Panc1 (cell line): Measurements from ENCODE around the gene IFNL4. TPM values are rescaled to one million over a fixed set of nuclear protein-coding genes. Genes with fewer than 3 reads are reported as not detected.

Experiments used
- ATAC-seq: fragments of 200-7000 bp; cut with Tn5 transposase; 2 replicates; pipeline ENCODE4 v1.9.1; 2020; ENCODE audit warnings: mild to moderate bottlenecking, moderate library complexity
- BruUV-seq: library from RNA; stranded (reverse); fragments of 400-500 nt; replicated peaks from 2 replicates; lab custom pipeline; 2021; lab: Mats Ljungman, UMichigan
- CTCF ChIA-PET: fragments of 300-600 bp; sonication (Branson Sonifier 250); formaldehyde crosslinking; loops from one replicate; lab custom pipeline; 2022; ENCODE audit warnings: antibody characterized with exemption; lab: Charles Lee
- POLR2A ChIA-PET: fragments of 300-600 bp; sonication (Branson Sonifier 250); formaldehyde crosslinking; loops from one replicate; lab custom pipeline; 2022; ENCODE audit warnings: antibody characterized with exemption; lab: Charles Lee
- DNase-seq: peaks from one replicate; pipeline ENCODE4 v3.0.0-alpha.2; 2010; ENCODE audit warnings: low read depth, low spot score
- H3K27ac ChIP-seq: 2 replicates; pipeline ENCODE4 v1.5.1; 2011; ENCODE audit warnings: mild to moderate bottlenecking, low read length, inconsistent platforms
- H3K27me3 ChIP-seq: fragments of 200-500 bp; sonication (Bioruptor generic); 2 replicates; pipeline ENCODE4 v1.6.0; 2014; ENCODE audit warnings: low read length, inconsistent platforms; ENCODE audit not compliant: control insufficient read depth, insufficient read depth
- H3K36me3 ChIP-seq: fragments of 200-500 bp; sonication (Bioruptor generic); 2 replicates; pipeline ENCODE4 v1.5.1; 2014; ENCODE audit warnings: inconsistent platforms, mild to moderate bottlenecking, low read length, moderate library complexity; ENCODE audit not compliant: control insufficient read depth, insufficient read depth
- H3K4me1 ChIP-seq: 2 replicates; pipeline ENCODE4 v1.5.1; 2011; ENCODE audit warnings: inconsistent platforms, mild to moderate bottlenecking, low read length, moderate library complexity; ENCODE audit not compliant: control insufficient read depth, insufficient read depth
- H3K4me3 ChIP-seq, 2 experiments: 2 replicates each; pipeline ENCODE4 v1.5.1; 2011 to 2012; ENCODE audit warnings: low read depth in 2 of 2, low read length in 2 of 2, mild to moderate bottlenecking in 2 of 2, inconsistent platforms in 1 of 2, moderate library complexity in 1 of 2
- H3K9me3 ChIP-seq: fragments of 200-500 bp; sonication (Bioruptor generic); 2 replicates; pipeline ENCODE4 v1.5.1; 2014; ENCODE audit warnings: low read depth, mild to moderate bottlenecking, inconsistent platforms, low read length, moderate library complexity; ENCODE audit not compliant: control insufficient read depth, insufficient read depth
- POLR2AphosphoS5 ChIP-seq: IDR thresholded peaks from 2 replicates; pipeline ENCODE4 v1.6.1; 2012; ENCODE audit warnings: mild to moderate bottlenecking, low read depth, low read length, moderate library complexity
- SIN3A ChIP-seq: IDR thresholded peaks from 2 replicates; pipeline ENCODE4 v1.6.1; 2012; ENCODE audit warnings: low read depth, mild to moderate bottlenecking, low read length, moderate library complexity, borderline replicate concordance; ENCODE audit not compliant: insufficient read depth
- TCF7L2 ChIP-seq: IDR thresholded peaks from 2 replicates; pipeline ENCODE4 v1.6.1; 2011; ENCODE audit warnings: mild to moderate bottlenecking, low read depth, low read length, inconsistent platforms
- in situ Hi-C: cut with HindIII; loops from 2 replicates; pipeline ENCODE4 v1.10.0; 2016; ENCODE audit warnings: low sequenced_read_pairs, low pct_unique_long_range_greater_than_20kb
- intact Hi-C: fragments of 100-400 bp; cut with micrococcal nuclease; formaldehyde crosslinking; loops from one replicate; pipeline ENCODE4 v1.10.0; 2022; ENCODE audit not compliant: unreplicated experiment
- total RNA-seq: library from RNA; stranded (reverse); gene quantifications from one replicate; pipeline ENCODE4 v1.2.1, GENCODE V29; 2021; ENCODE audit not compliant: unreplicated experiment
- TF ChIP-seq, protein P1 (sequence below): fragments of 450-650 bp; IDR thresholded peaks from 2 replicates; pipeline ENCODE4 v1.5.1; 2017; ENCODE audit warnings: mild to moderate bottlenecking
- TF ChIP-seq, protein P2 (sequence below), 2 experiments: IDR thresholded peaks; 2 replicates each; pipeline ENCODE4 v1.6.1; 2011 to 2012; ENCODE audit warnings: low read depth in 2 of 2, control low read depth in 1 of 2, low read length in 1 of 2, mild to moderate bottlenecking in 1 of 2, moderate library complexity in 1 of 2; ENCODE audit not compliant: insufficient read depth in 1 of 2

Gene IFNL4
- total RNA-seq, 1 experiment from 2014 or later: not detected

DNA sequence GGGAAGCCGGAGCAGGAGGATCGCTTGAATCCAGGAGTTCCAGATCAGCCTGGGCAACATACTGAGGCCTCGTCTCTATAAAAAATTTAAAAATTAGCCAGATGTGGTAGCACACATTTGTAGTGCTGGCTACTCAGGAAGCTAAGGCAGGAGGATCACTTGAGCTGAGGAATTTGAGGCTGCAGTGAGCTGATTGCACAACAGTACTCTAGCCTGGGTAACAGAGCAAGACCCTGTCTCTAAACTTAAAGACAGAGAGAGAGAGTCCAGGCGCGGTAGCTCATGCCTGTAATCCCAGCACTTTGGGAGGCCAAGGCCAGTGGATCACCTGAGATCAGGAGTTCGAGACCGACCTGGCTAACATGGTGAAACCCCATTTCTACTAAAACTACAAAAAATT, 8.2 kb downstream of the IFNL4 start:
- Histone ChIP-seq H3K4me3 (no peak overlapping the region), H3K27ac (no peak overlapping the region), H3K27me3 (peaks cover 3% of the 10 kb centered on the region; the same call in 1 of the 2 replicates), H3K36me3 (no peaks in the 10 kb centered on the region), H3K9me3 (no peaks in the 10 kb centered on the region), H3K4me1 (no peaks in the 10 kb centered on the region)
- intact Hi-C loops (no loop called here), in situ Hi-C loops (no loop called here)
- no peak for TF ChIP-seq POLR2AphosphoS5
- no peak for TF ChIP-seq SIN3A
- no peak for TF ChIP-seq TCF7L2
- TF ChIP-seq, protein P1, sequence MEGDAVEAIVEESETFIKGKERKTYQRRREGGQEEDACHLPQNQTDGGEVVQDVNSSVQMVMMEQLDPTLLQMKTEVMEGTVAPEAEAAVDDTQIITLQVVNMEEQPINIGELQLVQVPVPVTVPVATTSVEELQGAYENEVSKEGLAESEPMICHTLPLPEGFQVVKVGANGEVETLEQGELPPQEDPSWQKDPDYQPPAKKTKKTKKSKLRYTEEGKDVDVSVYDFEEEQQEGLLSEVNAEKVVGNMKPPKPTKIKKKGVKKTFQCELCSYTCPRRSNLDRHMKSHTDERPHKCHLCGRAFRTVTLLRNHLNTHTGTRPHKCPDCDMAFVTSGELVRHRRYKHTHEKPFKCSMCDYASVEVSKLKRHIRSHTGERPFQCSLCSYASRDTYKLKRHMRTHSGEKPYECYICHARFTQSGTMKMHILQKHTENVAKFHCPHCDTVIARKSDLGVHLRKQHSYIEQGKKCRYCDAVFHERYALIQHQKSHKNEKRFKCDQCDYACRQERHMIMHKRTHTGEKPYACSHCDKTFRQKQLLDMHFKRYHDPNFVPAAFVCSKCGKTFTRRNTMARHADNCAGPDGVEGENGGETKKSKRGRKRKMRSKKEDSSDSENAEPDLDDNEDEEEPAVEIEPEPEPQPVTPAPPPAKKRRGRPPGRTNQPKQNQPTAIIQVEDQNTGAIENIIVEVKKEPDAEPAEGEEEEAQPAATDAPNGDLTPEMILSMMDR: no peak
- TF ChIP-seq, protein P2, sequence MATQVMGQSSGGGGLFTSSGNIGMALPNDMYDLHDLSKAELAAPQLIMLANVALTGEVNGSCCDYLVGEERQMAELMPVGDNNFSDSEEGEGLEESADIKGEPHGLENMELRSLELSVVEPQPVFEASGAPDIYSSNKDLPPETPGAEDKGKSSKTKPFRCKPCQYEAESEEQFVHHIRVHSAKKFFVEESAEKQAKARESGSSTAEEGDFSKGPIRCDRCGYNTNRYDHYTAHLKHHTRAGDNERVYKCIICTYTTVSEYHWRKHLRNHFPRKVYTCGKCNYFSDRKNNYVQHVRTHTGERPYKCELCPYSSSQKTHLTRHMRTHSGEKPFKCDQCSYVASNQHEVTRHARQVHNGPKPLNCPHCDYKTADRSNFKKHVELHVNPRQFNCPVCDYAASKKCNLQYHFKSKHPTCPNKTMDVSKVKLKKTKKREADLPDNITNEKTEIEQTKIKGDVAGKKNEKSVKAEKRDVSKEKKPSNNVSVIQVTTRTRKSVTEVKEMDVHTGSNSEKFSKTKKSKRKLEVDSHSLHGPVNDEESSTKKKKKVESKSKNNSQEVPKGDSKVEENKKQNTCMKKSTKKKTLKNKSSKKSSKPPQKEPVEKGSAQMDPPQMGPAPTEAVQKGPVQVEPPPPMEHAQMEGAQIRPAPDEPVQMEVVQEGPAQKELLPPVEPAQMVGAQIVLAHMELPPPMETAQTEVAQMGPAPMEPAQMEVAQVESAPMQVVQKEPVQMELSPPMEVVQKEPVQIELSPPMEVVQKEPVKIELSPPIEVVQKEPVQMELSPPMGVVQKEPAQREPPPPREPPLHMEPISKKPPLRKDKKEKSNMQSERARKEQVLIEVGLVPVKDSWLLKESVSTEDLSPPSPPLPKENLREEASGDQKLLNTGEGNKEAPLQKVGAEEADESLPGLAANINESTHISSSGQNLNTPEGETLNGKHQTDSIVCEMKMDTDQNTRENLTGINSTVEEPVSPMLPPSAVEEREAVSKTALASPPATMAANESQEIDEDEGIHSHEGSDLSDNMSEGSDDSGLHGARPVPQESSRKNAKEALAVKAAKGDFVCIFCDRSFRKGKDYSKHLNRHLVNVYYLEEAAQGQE (IDR thresholded peaks at IDR 0.05; ENCODE audit: insufficient read depth in 1 of 2, low read depth in 2 of 2, low read length in 1 of 2): no peak
- no TSS peak for BruUV-seq
- ChIA-PET CTCF (interaction anchor here (0.5 to 0.7 kb wide), 2 partner anchors 70 to 552 kb away, joined by 4 read pairs; no protein-coding TSS in a partner anchor), POLR2A (interaction anchor here (1.2 kb wide), 1 partner anchor 11 kb away, joined by 3 read pairs; no protein-coding TSS in a partner anchor)
- ATAC-seq (no peak), DNase-seq (no peak)

DNA sequence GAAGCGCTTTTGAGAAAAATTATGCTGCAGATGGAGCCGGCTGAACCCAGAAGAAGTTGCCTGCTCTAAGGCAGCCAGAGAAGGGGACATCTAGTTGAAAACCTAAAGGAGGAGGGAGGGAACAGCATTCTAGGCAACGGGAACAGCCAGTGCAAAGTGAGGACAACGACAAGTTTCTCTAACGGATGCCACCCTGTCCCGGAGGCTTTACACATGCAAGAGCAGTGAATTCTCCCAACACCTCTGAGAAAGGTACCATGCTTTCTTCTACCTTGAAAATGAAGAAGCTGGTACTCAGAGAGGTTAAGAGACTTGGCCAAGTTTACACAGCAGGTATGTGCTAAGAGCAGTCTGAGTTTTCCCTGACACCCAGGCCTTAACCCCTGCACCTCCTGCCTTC, 9.7 kb downstream of the IFNL4 start:
- no peaks in the 10 kb centered on the region for H3K36me3 ChIP-seq
- no peaks in the 10 kb centered on the region for H3K4me1 ChIP-seq
- BruUV-seq: no TSS peak
- H3K4me3 ChIP-seq: no peak overlapping the region
- in situ Hi-C loops: no loop called here
- no peak overlapping the region for H3K27ac ChIP-seq
- ChIA-PET POLR2A (interaction anchor here (0.5 kb wide), 1 partner anchor 16 kb away, joined by 5 read pairs; no protein-coding TSS in a partner anchor), CTCF (interaction anchor here (0.6 to 0.9 kb wide), 2 partner anchors 43 to 554 kb away, joined by 3 read pairs; no protein-coding TSS in a partner anchor)
- peaks cover 3% of the 10 kb centered on the region; the same call in 1 of the 2 replicates for H3K27me3 ChIP-seq
- intact Hi-C loops: no loop called here
- H3K9me3 ChIP-seq: no peaks in the 10 kb centered on the region
- no peak for TF ChIP-seq TCF7L2
- TF ChIP-seq POLR2AphosphoS5: no peak
- TF ChIP-seq, protein P1: no peak
- no peak for TF ChIP-seq SIN3A
- TF ChIP-seq, protein P2 (IDR thresholded peaks at IDR 0.05; ENCODE audit: insufficient read depth in 1 of 2, low read depth in 2 of 2, low read length in 1 of 2): no peak
- ATAC-seq (no peak), DNase-seq (no peak)
